HG02571 (cell line): Measurements from ENCODE around the gene STX18.

Source experiments
- ATAC-seq: cut with Tn5 transposase; IDR thresholded peaks from one replicate; pipeline ENCODE4 v1.9.1; 2021; ENCODE audit warnings: mild to moderate bottlenecking, moderate library complexity; ENCODE audit not compliant: unreplicated experiment

STX18 gene

GRCh38 chr4:4406455-4407298 is 135.2 kb downstream of the STX18 start:
- no peak for ATAC-seq

DNA sequence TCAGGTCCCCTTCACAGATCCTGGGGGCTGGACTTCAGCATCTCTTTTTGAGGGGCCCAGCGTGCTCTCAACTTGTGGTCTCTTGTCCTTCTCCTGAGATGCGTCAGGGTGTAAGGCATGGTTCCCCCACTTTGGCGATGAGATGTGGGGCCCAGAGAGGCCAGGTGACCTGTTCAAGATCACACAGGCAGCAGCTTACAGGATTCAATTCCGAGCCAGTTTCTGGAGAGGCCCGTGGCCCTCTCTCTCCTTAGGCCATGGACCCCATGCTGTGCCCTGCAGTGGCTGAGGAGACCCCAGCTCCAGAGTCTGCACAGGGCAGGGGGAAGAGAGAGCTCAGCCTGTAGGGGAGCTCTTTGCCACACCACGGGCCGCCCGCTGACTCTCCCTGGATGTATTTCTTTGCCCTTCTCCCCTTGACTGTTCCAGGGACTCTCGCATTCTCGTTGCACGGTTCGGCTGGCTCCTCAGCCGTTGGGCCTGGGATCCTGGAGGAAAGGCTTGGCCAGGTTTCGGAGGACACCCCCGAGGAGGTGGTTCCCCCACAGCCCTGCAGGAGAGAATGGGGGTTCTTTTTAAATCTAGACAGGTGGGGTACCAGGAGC is 136.4 kb downstream of the STX18 start:
- ATAC-seq, result no peak

DNA sequence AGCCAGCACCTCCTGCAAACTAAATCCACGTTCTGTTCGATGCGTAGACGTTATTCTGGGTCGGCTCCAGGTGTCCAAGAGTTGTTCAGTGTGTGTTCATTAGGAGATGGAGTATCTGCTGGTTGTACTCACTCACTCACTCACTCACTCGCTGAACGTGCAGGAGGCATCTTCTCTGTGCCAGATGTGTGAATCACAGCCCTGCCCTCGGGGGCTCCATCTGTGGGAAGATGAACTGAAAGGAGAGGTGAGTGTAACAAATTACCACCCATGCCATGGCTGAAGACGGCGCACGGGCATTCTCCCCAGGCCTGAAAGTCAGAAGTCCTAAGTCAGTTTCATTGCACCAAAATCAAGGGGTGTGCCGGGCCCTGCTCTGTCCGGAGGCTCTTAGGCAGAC is 138.9 kb downstream of the STX18 start:
- no peak for ATAC-seq

DNA sequence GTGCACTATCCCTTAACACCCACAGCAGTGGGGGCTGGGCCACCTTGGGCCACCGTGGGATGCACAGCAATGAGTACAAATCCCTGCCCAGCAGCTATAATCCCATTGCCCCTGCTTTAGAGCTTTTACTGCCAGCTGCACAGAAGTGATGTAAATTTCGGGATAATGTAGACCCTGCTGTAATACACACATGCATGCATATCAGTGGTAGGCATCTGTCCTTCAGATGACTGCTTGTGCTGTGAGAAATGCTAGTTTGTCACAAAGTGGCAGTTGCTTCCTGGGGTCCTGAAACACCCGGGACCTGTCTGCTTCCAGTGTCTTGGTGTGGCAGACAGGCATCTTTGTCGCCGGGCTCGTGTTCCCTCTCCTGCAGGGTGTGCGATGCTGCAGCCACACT is 140.8 kb downstream of the STX18 start:
- ATAC-seq, result no peak

DNA sequence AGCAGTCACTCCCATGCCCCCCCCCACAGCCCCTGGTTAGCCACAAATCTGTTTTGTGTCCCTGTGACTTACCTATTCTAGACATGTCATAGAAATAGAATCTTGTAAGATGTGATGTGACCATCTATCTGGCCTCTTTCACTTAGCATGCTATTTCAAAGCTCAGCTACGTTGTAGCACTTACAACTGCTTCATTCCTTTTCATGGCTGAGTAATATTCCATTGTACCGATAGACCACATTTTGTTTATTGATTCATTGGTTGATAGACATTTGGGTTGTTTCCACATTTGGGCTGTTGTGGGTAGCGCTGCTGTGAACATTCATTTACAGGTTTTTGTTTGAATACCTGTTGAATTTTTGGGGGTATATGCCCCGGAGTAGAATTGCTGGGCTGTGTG is 143.4 kb downstream of the STX18 start:
- no peak for ATAC-seq

DNA sequence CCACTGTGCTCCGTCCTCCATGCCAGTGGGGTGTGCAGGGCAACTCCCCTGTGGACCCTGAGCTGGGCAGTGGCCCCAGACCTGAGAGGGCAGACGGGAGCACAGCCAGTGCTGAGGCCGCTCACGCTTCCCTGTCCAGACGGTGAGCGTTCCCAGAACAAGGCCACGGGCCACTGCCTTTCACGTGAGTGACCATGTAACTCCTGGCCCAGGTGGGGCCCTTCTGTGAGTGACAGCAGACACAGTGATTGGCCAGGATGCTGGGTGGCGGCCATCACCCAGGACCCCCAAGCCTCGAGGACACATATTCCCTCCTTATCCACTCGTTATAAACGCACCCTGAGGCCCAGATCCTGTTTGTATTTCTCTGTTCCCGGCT is 144.4 kb downstream of the STX18 start:
- ATAC-seq, result no peak

- no peak for ATAC-seq
Measured at GRCh38 chr4:4396628-4397440, 145.0 kb downstream of the STX18 start.

DNA sequence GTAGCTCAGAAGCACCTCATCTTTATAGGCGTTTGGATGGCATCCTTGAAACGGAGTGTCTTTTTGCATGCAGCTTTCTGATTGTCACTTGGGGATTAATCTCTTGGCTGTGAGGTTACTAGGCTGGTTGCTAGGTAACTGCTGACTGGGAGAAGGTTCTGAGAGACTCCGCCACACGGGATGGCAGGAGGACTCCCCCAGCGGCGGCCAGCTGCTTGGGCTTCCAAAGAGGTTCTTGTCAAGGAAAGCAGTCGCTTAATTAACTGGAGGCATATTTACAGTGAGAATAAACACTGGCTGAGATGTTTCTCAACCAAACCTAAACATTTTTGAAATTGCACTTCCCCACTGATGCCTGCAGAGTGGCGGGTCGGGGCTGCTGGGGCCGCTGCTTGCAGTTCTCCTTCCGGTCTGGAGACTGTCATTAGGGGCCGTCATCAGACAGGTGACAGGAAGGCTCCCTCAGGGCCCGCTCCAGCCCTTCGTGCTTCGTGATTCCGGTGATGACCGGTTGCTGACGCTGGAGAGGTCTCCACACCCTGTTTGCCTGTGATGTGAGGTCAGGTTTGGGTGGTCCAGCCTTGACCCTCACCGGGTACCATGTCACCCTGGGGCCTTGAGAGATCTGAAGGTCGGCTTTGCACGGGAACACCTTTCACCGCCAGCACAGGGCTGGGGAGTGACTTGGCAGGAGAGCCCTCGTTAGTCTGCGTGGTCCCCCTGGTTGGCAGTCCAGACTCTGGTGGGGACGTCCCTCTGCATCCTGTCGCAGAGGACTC is 145.8 kb downstream of the STX18 start:
- no peak for ATAC-seq

GRCh38 chr4:4395371-4395770 is 146.5 kb downstream of the STX18 start:
- no peak for ATAC-seq

- ATAC-seq, result no peak
Measured at GRCh38 chr4:4394644-4395043, 147.2 kb downstream of the STX18 start.

DNA sequence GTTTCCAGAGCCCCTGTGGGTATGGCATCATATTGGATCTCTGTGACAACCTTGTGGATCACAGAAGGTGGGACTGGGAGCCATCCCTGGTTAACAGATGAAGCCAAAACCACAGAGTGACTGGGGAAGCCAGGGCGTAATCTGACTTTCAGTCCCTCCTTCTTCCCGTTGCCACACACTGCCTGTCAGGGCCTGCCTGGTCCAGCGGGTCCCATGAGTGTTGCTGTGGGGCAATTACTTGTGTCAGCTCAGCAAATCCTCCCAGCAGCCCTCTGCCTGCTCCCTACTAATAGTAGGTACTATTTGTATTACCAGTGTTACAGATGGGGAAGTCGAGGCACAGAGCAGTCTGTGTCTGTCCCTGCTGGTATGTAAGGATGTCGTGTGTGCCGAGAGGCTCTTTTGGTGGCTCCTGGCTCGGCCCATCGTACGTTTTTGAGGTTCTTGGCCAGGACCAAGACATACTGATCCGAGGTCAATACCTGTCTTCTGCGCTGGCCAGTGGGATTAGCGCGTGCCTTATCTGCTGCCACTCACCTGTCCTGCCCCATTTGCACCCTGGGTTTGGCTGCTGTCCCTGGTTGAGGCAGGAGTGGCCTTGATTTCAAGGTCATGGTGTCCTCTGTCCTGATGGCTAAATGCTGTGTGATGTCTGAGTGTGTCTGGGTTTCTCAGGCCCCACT is 149.2 kb downstream of the STX18 start:
- ATAC-seq, result no peak

- ATAC-seq, result no peak
Measured at GRCh38 chr4:4391866-4392265, 150.0 kb downstream of the STX18 start.

DNA sequence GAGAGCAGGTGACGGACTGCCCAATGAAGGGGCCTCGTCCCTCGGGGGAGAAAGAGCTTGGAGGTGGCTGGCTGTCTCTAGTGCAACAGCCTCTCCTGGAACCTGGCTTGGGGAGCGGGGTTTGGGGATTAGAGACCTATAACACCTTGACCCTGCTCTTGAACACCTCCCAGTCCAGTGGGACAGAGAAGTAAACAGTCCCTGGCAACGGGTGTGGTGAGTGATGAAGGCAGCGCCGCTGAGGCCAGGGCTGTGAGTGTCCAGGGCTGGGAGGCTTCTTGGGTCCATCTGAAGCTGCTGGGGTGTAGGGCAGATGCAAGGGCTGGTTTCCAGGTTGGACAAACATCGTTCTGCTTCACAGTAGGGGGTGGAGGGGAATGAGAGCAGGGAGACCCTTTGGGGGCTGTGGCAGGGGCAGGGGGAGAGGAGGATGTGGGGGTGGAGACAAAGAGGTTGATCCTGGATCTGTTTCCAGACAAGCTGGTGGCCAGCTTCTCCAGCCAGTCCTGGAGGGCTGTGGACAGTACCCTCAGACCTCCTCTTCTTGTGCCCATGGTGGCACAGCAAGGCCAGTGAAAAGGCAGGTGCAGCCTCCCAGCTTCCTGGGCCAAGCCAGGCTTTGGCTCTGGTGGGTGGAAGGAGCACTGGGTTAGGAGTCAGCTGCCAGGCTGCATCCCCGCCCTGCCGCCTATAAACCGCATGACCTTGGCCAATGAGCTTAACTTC is 151.2 kb downstream of the STX18 start:
- no peak for ATAC-seq

- no peak for ATAC-seq
Measured at GRCh38 chr4:4390046-4390445, 151.8 kb downstream of the STX18 start.

DNA sequence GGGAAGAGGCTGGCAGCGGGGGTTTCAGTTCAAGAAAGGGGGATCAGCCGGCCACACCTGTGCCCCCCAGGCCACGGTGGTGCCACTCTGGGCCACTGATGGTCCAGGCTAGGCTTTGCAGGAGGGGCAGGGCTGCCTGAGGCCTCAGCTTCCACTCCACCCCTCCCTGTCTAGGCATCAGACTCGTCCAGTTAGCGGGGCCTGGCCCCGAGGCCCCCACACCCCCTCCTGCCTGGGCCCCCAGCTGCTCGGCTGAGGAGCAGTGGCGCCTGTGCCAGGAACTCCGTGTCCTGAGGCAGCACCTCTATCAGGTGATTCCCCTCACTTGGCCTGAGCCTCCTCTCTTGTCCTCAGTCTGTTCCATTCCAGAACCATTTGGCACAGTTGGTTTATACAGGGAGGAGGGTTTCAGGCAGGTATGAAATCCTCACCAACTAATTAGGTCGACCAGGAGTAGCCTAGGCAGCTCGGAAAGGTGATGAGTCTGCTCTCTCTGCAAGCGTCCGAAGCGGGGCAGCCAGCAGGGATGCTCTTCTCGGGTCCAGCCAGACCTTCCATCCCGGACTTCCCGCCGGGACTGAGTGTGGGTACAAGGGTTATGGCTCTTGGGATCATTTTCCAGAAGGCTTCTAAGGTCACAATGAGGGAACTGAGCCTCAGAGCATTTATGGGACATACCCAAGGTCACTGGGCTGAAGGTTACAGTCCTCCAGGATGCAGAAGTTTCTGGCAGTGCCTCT is 152.8 kb downstream of the STX18 start:
- no peak for ATAC-seq

- ATAC-seq, result no peak
Measured at GRCh38 chr4:4388311-4388790, 153.5 kb downstream of the STX18 start.

DNA sequence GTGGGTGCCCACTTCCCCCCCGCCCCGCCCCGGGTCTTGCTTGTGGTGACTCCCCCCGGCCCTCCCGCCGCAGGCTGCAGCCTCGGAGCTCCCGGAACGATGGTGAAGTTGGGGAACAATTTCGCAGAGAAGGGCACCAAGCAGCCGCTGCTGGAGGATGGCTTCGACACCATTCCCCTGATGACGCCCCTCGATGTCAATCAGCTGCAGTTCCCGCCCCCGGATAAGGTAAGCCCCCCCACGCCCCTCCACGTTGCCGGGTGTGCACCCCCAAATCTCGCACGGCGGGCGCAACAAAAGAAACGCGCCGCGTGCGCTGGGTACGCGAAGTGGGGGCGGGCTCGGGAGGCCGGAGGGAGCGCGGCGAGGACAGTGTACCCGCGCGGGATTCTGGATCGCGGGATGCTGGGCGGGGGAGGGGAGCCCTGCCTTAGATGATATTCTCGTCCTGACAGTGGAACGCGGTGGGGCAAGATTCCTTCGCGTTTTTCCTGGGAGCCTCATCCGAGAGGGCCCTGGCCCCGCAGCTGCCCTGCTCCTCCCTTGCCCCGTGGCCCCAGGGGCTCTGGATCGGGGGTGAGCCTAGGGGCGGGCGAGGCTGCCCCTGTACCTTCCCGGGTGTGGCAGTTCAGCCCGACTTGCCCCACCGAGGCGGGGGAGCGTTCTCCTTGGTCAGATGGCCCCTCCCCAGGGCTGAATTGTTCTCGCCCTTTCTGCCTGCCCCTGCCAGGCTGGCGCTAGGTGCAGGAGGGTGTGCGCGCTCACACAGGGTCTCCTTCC is 154.1 kb downstream of the STX18 start:
- ATAC-seq, result no peak

DNA sequence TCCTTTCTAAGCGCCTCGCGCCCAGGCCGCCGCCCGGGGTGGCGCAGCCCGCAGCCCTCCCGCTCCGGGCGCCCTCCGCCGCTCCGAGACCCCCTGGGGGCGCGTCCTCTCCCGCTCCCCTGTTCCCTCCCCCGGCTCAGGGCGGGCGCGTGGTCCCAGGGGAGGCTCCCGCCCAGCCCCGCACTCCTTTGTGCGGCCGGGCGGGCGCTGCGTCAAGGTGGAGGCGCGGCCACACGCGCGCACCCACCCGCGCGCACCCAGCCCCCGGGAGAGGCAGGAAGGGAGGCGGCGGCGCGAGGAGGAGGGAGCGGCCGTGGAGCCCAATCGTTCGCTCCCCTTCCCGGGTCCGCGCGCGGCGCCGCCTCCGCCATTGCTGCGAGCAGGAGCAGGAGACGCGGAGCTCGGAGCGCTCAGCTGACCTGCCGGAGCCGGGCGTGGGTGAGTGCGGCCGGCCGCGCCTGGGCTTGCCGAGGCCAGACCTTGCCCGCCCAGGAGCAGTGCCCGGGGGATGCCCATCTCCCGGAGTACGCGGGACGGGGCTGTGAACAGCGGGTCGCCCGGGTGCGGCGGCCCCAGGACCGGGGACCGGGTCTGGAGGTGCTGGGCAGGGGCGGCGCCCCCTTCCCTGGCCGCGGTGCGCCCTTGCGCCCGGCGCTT is 155.0 kb downstream of the STX18 start, which contains the start of gene NSG1:
Gene NSG1, plus strand, starts transcription at position 367 of the 657 bp plus-strand sequence. CDS start 528 bp downstream, outside the sequence.
- ATAC-seq, result no peak
